ENCODE measurements around the gene TARS2.
A peak's percentile ranks its signal among the peaks of the same experiment; 100 is the strongest.

The TARS2 gene

GRCh38 chr1:150508982-150509381, 21.8 kb downstream of the TARS2 start:
- no peak for DNase-seq

GRCh38 chr1:150511551-150511950, 24.3 kb downstream of the TARS2 start:
- DNase-seq, result peak; percentile 79

GRCh38 chr1:150511985-150512660, 24.9 kb downstream of the TARS2 start:
- no peak for DNase-seq

GRCh38 chr1:150512846-150513245, 25.6 kb downstream of the TARS2 start:
- no peak for DNase-seq

GRCh38 chr1:150513351-150513791, 26.2 kb downstream of the TARS2 start:
- no peak for DNase-seq

- DNase-seq, result no peak
Measured at GRCh38 chr1:150514260-150514659, 27.0 kb downstream of the TARS2 start.

GRCh38 chr1:150514913-150515327, 27.7 kb downstream of the TARS2 start:
- no peak for DNase-seq

GRCh38 chr1:150515328-150516049, 28.3 kb downstream of the TARS2 start, which contains the start of gene FALEC:
Gene FALEC, plus strand, starts transcription at chr1:150515752.
- DNase-seq, result peak; percentile 97

- DNase-seq, result peak; percentile 24
Measured at GRCh38 chr1:150516050-150516591, 28.9 kb downstream of the TARS2 start.

- no peak for DNase-seq
Measured at GRCh38 chr1:150516616-150517015, 29.4 kb downstream of the TARS2 start.

- DNase-seq, result no peak
Measured at GRCh38 chr1:150521196-150521968, 34.2 kb downstream of the TARS2 start.

- DNase-seq, result no peak
Measured at GRCh38 chr1:150525348-150525747, 38.1 kb downstream of the TARS2 start.

GRCh38 chr1:150528196-150528595, 41.0 kb downstream of the TARS2 start:
- no peak for DNase-seq

- DNase-seq, result no peak
Measured at GRCh38 chr1:150529017-150529416, 41.8 kb downstream of the TARS2 start.

GRCh38 chr1:150530491-150531159, 43.4 kb downstream of the TARS2 start:
- no peak for DNase-seq

- no peak for DNase-seq
Measured at GRCh38 chr1:150532860-150533259, 45.6 kb downstream of the TARS2 start.

- DNase-seq, result no peak
Measured at GRCh38 chr1:150534002-150534401, 46.8 kb downstream of the TARS2 start.

GRCh38 chr1:150535511-150536287, 48.5 kb downstream of the TARS2 start:
- DNase-seq, result no peak

GRCh38 chr1:150536836-150537731, 49.9 kb downstream of the TARS2 start:
- no peak for DNase-seq
